Coronary artery (tissue), 2 donors: ENCODE data around the gene C19orf85.

Experiments
- DNase-seq: peaks from one replicate; pipeline ENCODE4 v3.0.0-alpha.2; 2017; ENCODE audit warnings: low spot score
- H3K27ac ChIP-seq, 2 donors: fragments of 200-600 bp; sonication (generic); one replicate each; pipeline ENCODE4 v1.5.1; 2016 to 2019
- H3K4me3 ChIP-seq: fragments of 200-600 bp; sonication (generic); 2 replicates; pipeline ENCODE4 v1.5.1; 2016; ENCODE audit warnings: mild to moderate bottlenecking, moderate library complexity
- TF ChIP-seq, protein P1 (sequence below): fragments of 200-600 bp; sonication (generic); IDR thresholded peaks from one replicate; pipeline ENCODE4 v1.5.1; 2019; ENCODE audit warnings: antibody characterized with exemption

The C19orf85 gene

DNA sequence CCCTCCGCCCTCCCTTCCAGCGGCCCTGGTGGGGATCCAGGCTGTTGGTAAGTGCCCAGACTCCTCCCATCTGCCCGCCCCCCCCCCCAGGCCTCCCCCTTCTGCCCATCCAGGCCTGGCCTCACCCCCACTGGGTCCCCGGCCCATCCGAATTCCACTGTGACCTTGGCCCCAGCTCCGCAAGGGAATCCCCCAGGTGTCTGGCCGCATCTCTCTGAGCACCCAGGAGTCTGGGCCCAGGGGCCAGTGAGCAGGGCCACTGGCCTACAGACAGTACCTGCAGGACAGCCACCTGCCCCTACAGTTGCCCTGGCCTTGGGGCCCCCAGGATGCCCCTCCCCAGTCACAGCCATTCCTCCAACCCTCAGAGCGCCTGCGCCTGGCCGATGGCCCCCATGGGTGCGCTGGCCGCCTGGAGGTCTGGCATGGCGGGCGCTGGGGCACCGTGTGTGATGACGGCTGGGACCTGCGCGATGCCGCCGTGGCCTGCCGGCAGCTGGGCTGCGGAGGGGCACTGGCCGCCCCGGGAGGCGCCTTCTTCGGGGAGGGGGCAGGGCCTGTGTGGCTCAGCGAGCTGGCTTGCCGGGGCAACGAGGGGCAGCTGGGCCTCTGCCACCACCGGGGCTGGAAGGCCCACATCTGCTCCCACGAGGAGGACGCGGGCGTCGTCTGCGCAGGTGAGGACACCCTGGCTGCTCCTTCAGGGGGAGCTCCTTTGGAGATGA, 24.6 kb upstream of the C19orf85 start:
- TF ChIP-seq, protein P1, sequence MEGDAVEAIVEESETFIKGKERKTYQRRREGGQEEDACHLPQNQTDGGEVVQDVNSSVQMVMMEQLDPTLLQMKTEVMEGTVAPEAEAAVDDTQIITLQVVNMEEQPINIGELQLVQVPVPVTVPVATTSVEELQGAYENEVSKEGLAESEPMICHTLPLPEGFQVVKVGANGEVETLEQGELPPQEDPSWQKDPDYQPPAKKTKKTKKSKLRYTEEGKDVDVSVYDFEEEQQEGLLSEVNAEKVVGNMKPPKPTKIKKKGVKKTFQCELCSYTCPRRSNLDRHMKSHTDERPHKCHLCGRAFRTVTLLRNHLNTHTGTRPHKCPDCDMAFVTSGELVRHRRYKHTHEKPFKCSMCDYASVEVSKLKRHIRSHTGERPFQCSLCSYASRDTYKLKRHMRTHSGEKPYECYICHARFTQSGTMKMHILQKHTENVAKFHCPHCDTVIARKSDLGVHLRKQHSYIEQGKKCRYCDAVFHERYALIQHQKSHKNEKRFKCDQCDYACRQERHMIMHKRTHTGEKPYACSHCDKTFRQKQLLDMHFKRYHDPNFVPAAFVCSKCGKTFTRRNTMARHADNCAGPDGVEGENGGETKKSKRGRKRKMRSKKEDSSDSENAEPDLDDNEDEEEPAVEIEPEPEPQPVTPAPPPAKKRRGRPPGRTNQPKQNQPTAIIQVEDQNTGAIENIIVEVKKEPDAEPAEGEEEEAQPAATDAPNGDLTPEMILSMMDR: no peak
- DNase-seq: no peak
- Histone ChIP-seq H3K4me3 (no peak overlapping the region), H3K27ac (peak overlapping the region in 1 of 2 donors; percentile 93)

DNA sequence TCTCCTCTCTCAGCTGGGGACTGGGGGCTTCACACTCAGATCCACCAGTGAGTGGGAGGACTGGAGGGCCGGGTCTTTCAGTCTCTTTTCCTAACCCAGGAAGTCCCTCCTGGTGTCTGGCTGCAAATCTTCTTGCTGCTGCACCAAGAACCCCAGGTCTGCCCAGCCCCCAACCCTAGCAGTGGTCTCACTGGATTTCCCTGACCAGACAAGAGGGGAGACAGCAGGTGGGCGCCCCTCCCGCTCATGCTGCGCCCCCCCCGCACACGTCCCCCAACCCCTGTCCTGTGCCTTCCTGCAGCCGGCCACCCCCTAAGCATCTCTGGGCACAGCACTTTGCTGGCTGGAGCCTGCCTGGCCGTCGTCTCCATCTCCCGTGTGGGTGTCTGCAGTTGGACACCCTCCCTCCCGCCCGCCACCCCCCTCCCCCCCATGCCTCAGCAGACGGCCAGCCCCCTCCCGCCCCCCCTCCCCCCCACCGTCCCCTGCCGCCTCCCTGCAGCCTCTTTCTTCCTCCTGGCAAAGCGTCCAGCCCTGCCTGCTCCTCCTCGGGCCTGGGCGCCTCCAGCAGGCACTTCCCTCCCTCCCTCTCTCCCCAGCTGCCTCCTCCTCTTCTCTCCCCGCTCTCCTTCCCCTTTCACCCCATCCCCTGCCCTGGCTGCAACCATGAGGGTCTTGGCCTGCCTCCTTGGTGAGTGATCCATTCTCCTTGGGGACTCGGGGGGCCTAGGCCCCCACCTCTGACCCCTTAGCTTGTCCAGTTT, 23.6 kb upstream of the C19orf85 start, which contains the start of gene SSC5D:
TSS of gene SSC5D (plus strand) at position 513 of the 764 bp plus-strand sequence. CDS start at position 667, 154 bp downstream.
- DNase-seq: no peak
- peak within 1 kb of the TSS; percentile 73 to 93 for H3K27ac ChIP-seq
- peak within 1 kb of the TSS; percentile 46 for H3K4me3 ChIP-seq

DNA sequence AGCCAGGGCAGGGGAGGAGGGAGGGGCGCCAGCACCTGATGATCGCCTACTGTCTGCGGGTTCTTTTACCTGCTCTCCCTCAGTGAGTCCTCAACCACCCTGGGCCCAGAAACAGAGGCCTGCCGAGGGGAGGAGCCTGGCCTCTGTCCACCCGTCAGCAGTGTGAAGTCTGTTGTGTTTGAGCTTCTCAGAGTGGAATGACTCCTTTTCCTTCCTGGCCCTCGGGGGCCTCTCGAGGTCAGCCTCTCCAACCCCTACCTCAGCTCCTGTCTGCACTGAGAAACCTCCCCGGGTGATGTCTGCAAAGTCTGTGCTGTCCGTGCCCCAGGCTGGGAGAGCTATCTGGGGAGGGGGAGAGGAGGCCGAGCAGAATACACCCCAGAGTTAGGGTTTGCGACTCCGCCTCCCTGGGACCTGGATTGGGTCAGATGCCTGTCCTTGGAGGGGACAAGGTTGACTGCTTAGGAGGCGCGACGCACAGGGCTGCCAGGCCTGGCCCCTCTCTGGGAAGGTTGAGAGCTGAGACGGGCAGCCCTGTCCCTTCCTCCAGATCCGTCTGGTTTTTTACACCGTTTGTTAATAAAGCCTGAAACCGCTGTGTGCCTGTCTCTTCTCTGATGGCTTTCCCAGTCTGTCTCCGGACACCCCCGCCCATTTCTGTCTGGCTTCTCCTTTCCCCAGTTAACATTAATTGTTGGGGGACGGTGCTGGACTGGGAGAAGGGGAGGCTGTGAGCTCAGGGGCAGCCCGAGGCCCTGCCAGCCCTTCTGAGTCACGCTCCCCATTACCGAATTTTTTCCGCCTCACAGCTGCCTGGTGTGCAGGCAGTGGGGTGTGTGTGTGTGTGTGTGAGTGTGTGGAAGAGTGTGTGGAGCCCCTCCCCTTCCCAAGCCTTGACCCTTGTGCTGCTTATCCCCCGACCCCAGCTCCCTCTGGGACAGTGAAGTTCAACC, 22.7 kb upstream of the C19orf85 start:
- TF ChIP-seq, protein P1: no peak
- peak overlapping the region; percentile 73 to 93 for H3K27ac ChIP-seq
- peak; percentile 87 for DNase-seq
- H3K4me3 ChIP-seq: peak overlapping the region; percentile 46

More for the DNA sequence above, 23.6 kb upstream of the C19orf85 start, which contains the start of gene SSC5D:
- TF ChIP-seq, protein P1: no peak

DNA sequence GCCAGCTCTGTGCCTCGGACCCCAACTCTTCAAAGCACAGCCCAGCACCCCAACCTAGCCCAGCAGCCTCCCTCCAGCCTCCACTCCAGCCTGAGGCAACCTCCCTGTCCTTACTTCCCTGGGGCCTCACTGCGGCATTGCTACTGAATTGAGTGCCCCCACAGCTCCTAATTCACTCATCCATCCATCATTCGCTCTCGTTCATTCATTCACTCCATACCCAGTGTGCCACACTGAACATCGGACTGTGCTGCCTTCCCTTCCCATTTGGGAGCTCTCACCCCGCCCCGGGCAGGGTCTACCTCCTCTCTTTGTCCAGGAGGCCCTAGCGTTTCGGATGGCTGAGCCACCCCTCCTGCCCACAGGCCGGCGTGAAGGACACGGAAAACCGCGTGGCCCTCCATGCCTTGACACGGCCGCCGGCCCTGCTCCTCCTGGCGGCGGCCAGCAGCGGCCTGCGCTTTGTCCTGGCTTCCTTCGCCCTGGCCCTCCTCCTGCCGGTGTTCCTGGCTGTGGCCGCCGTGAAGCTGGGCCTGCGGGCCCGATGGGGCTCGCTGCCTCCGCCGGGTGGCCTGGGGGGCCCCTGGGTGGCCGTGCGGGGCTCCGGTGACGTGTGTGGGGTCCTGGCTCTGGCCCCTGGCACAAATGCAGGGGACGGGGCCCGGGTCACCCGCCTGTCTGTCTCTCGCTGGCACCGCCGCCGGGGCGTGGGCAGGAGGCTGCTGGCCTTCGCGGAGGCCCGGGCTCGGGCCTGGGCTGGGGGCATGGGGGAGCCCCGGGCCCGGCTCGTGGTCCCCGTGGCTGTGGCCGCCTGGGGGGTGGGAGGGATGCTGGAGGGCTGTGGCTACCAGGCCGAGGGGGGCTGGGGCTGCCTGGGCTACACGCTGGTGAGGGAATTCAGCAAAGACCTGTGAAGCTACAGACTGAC, 21.8 kb upstream of the C19orf85 start:
- TF ChIP-seq, protein P1: no peak
- H3K27ac ChIP-seq: peak overlapping the region; percentile 77 to 93
- H3K4me3 ChIP-seq: peak overlapping the region; percentile 46
- no peak for DNase-seq

DNA sequence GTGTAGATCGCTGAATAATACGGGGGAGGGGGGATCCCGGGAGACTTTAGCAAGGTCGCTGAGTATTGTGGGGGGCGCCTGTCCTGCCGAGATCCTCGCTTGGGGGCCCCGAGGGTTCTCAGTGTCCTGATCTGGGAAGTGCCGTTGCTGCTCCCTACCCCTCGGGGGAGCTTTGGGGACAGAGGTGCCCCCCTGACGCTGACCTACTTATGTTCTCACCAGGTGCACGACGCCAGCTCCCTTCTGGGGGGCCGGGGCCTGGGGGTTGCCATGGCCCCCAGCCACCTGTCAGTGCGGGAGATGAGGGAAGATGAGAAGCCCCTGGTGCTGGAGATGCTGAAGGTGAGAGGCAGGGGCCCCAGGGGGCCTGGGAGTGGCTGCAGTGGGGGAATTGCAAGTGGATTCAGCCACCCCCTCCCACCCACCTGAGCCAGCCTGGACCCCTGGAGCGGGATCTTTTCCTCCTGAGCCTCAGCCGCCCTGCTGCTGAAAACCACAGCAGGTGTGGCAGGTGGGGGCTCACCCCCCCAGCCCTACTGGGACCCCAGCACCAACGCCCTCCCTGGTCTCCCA, 21.0 kb upstream of the C19orf85 start:
- H3K4me3 ChIP-seq: peak overlapping the region; percentile 74
- DNase-seq: no peak
- peak overlapping the region; percentile 77 to 93 for H3K27ac ChIP-seq
- TF ChIP-seq, protein P1: no peak
